ENCODE data around the gene CCDC33. TPM values are rescaled to one million over a fixed set of nuclear protein-coding genes. Genes with fewer than 3 reads are reported as not detected.
"Not testable (repeated sequence)": the region's sequence is repeated elsewhere in the genome, so short reads cannot be mapped to it uniquely, and the experiment has no call there.

CCDC33 gene
- total RNA-seq, 1 experiment from 2014 or later: 0.22 TPM

GRCh38 chr15:74359376-74359775, 123.2 kb downstream of the CCDC33 start:
- not testable (repeated sequence) for DNase-seq (ENCODE audit: low read depth)

GRCh38 chr15:74360855-74361254, 124.7 kb downstream of the CCDC33 start:
- DNase-seq (ENCODE audit: low read depth): not testable (repeated sequence)

DNA sequence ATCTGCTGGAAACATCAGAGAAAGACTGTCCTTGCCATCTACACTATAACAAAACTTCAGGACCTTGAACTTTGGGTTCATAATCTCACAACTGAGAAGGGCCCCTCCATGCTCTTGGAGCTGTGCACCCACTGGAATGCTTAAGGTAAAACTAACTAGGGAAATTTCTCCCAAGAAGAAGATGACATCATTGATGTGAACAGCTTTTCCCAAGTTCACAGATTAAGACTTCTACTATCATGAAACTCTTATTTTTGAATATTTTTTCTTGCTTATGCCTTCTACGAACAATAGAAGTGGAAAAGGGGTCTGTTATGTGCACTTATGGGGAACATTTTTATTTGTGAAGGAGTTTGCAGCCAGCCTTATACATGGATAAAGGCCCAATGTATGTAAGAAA, 126.4 kb downstream of the CCDC33 start:
- DNase-seq (ENCODE audit: low read depth): no peak

- DNase-seq (ENCODE audit: low read depth): peak; percentile 22
Measured at GRCh38 chr15:74364936-74365597, 128.9 kb downstream of the CCDC33 start.

- no peak for DNase-seq (ENCODE audit: low read depth)
Measured at GRCh38 chr15:74365598-74366445, 129.7 kb downstream of the CCDC33 start.

DNA sequence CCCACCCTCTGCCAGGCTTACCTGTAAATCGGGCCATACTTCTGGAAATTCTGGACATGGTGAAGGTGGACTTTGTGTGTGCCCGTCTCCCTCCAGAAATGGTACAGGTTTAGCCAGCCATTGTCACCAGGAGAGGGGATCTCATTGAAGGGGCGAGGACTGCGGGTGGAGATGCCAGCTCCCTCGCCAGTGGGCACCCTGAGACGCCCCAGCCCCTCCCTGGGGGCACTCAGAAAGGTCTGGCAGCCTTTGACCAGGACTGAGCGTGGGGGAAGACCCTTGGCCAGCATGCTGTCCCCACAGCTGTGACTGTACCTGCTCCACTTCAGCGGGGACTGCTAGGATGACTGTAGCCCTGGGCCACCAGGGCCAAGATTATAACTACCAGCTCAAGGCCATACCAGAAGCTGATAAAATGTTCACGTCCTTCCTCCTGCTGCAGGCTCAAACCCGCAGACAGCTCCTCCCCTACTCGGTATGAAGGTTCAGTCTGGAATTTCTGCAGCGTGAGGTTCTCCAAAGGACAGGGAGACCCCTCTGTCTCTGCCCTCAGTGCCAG, 131.2 kb downstream of the CCDC33 start, which contains the start of gene CYP11A1:
Gene CYP11A1 (minus strand): TSS at position 351 of the 559 bp plus-strand sequence. CDS start 61 bp downstream, at position 290.
- DNase-seq (ENCODE audit: low read depth): no peak

DNA sequence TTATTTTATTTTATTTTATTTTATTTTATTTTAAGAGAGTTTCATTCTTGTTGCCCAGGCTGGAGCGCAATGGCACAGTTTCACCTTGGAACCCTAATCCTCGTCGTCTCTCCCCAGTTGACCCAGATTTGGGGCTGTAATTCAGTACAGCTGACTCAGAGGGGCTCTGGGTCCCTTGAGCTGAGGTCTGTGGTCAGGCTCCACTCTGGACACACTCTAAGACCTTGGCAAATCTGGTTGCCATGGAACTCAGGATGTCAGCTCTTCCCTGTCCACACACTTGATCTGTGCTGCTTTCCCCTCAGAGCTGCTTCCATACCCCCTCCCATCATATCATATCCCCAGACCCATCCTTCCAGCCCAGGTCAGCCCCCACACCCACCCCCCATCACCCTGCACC, 132.0 kb downstream of the CCDC33 start:
- no peak for DNase-seq (ENCODE audit: low read depth)

- no peak for DNase-seq (ENCODE audit: low read depth)
Measured at GRCh38 chr15:74369084-74369745, 133.1 kb downstream of the CCDC33 start.

DNA sequence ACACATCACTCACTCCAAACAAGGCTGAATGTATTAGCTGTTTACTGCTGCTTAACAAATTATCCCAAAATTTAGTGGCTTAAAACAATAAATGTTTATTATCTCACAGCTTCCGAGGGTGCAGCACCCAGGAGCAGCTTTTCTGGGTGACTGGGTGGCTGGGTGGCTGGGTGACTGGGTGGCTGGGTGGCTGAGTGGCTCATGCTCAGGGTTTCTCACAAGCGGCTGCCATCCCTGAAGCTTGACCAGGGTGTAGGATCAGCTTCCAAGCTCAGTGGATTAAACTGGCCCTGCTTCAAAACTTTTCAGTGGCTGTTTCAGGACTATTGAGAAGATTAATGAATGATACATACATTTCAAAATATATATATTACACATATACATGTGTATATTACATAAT, 133.6 kb downstream of the CCDC33 start:
- no peak for DNase-seq (ENCODE audit: low read depth)

- DNase-seq (ENCODE audit: low read depth): no peak
Measured at GRCh38 chr15:74370471-74370870, 134.3 kb downstream of the CCDC33 start.

GRCh38 chr15:74373056-74373650, 137.0 kb downstream of the CCDC33 start:
- no peak for DNase-seq (ENCODE audit: low read depth)

GRCh38 chr15:74373731-74374647, 137.9 kb downstream of the CCDC33 start:
- peak; percentile 88 for DNase-seq (ENCODE audit: low read depth)

GRCh38 chr15:74374648-74375302, 138.6 kb downstream of the CCDC33 start:
- DNase-seq (ENCODE audit: low read depth): no peak

DNA sequence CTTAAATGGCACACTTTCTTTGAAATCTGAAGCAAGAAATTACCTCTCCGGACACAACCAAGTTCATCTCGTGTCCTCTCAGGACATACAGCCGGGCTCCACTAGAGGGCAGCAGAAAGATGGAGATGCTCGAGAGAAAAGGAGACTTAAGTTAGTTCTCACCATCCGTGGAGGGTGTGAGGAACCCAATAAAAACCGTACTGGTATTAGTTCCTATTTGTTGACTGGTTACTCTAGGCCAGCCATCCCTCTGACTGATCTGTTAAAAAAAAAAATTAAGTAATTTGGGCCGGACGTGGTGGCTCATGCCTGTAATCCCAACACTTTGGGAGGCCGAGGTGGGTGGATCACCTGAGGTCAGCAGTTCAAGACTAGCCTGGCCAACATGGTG, 139.2 kb downstream of the CCDC33 start:
- DNase-seq (ENCODE audit: low read depth): peak; percentile 80

DNA sequence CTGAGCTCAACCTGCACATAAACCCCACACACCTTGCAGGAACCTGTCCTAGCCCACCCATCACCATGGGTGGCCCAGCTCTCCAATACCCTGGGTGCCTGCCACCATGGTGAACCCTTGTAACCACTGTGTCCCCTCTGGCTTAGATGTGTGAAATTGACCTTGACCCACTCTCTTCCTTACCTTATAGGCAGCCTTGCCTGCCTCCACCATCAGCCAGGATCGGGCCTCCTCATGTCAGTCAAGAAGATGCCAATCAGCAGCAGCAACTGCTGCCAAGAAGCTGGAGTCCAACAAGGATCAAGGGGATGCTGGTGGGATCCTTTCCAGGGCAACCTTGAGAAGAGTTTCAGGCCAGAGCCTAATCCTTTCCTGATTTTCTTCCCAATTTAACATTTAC, 140.1 kb downstream of the CCDC33 start:
- DNase-seq (ENCODE audit: low read depth): no peak

DNA sequence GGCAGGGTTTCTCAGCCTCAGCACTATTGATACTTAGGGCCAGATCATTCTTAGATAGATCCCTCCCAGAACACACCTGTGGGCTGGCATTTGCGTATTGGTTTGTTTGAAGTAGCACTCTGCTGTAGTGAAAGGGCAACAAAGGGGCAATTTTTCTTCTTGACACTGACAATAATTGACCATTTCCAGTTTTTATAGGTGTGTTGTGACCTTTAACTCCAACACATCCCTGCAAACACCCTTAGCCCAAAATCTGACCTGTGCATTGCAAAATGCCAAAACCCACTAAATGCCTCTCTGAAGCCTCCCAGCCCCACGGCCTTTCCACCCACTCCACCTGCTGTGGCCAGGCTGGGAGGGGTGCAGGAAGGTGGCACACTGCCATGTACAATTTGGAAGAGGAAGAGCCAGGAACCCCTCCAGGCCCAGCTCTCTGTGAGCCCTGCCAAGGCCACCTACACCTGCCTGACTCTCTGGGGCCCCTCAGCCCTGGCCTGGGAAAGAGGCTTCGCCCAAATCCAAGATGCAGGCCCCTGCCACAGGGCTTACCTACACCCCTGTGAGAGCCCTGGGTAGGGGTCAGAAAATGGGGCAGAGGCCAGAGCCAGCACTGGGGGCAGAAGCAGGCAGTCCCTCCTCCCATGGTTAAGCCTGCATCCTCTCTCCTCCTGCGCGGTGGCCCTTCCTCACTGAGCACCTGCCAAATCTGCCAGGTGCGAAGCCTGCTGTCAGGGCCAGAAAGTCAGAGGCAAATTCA, 140.9 kb downstream of the CCDC33 start:
- DNase-seq (ENCODE audit: low read depth): no peak

GRCh38 chr15:74377831-74378766, 142.0 kb downstream of the CCDC33 start:
- DNase-seq (ENCODE audit: low read depth): no peak

DNA sequence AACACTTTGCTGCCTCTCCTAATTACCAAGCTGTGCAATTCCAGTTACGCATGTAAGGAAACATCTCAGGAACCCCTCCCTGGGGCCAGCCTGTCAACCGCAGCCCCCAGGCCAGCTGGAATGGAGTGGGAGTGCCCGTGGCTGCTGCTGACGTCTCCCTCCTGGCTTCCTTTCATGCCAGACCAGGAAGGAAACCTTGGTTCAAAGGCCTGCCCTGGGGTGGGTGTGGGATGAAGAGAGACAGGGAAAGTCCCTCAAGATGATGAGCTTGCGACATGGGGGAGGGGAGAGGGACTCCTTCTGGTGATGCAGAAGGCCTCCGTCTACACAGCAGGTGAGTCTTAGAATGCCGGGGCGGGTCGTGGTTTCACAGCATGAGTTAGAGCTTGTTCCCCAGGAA, 142.7 kb downstream of the CCDC33 start:
- no peak for DNase-seq (ENCODE audit: low read depth)
